ENCODE data around the gene MCC.

Gene MCC

DNA sequence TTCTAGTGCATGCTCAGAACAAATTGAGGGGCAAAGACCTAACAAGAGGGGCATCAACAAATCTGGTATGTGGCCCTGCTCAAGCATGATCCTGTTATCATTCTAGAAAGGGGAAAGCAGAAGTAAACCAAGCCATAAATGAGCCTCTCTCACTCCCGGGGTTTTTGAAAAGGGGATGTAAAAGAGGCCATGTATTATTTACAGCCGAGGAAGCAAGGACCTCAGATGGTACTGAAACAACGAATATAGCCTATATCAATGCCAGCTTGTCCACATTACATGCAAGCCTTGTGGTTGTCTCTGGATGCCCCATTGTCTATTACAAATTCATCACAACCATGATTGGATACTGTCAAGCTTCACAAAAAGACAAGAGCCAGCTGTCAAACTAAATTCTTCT lies 300.3 kb downstream of the MCC start:
- Histone ChIP-seq H3K27me3 (ENCODE audit: low read length) (no peaks in the 10 kb centered on the region), H3K4me3 (ENCODE audit: insufficient read depth, low read length, poor library complexity, severe bottlenecking) (no peak overlapping the region), H3K9me2 (replicated peaks; ENCODE audit: insufficient read depth, low read length) (no peaks in the 10 kb centered on the region), H4K20me1 (ENCODE audit: low read depth, low read length) (no peaks in the 10 kb centered on the region), H3K9me3 (ENCODE audit: insufficient read depth, low read length) (no peaks in the 10 kb centered on the region), H3F3A (ENCODE audit: insufficient read depth) (no peaks in the 10 kb centered on the region), H2AFZ (ENCODE audit: low read depth, low read length, severe bottlenecking) (no peak overlapping the region), H3K4me2 (ENCODE audit: low read depth, low read length, poor library complexity, severe bottlenecking) (no peak overlapping the region), H3K27ac (ENCODE audit: low read depth, low read length) (no peak overlapping the region), H3K9ac (ENCODE audit: low read length) (no peak overlapping the region), H3K36me3 (ENCODE audit: low read length) (no peaks in the 10 kb centered on the region), H3K79me2 (ENCODE audit: insufficient read depth, low read length) (no peaks in the 10 kb centered on the region)
- TF ChIP-seq EZH2phosphoT487 (conservative IDR thresholded peaks at IDR 0.05; ENCODE audit: low read length) = no peak
- TF ChIP-seq, protein P1, sequence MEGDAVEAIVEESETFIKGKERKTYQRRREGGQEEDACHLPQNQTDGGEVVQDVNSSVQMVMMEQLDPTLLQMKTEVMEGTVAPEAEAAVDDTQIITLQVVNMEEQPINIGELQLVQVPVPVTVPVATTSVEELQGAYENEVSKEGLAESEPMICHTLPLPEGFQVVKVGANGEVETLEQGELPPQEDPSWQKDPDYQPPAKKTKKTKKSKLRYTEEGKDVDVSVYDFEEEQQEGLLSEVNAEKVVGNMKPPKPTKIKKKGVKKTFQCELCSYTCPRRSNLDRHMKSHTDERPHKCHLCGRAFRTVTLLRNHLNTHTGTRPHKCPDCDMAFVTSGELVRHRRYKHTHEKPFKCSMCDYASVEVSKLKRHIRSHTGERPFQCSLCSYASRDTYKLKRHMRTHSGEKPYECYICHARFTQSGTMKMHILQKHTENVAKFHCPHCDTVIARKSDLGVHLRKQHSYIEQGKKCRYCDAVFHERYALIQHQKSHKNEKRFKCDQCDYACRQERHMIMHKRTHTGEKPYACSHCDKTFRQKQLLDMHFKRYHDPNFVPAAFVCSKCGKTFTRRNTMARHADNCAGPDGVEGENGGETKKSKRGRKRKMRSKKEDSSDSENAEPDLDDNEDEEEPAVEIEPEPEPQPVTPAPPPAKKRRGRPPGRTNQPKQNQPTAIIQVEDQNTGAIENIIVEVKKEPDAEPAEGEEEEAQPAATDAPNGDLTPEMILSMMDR (IDR thresholded peaks at IDR 0.05; ENCODE audit: insufficient read depth, low read length, poor library complexity, severe bottlenecking) = no peak

- no peaks in the 10 kb centered on the region for H4K20me1 ChIP-seq (ENCODE audit: low read depth, low read length)
- no peaks in the 10 kb centered on the region for H3K79me2 ChIP-seq (ENCODE audit: insufficient read depth, low read length)
- H3F3A ChIP-seq (ENCODE audit: insufficient read depth) = no peaks in the 10 kb centered on the region
- H3K4me3 ChIP-seq (ENCODE audit: insufficient read depth, low read length, poor library complexity, severe bottlenecking) = no peak overlapping the region
- no peaks in the 10 kb centered on the region for H3K36me3 ChIP-seq (ENCODE audit: low read length)
- H3K9me3 ChIP-seq (ENCODE audit: insufficient read depth, low read length) = no peaks in the 10 kb centered on the region
- TF ChIP-seq EZH2phosphoT487 (conservative IDR thresholded peaks at IDR 0.05; ENCODE audit: low read length) = no peak
- TF ChIP-seq, protein P1 (IDR thresholded peaks at IDR 0.05; ENCODE audit: insufficient read depth, low read length, poor library complexity, severe bottlenecking) = no peak
- H3K27ac ChIP-seq (ENCODE audit: low read depth, low read length) = no peak overlapping the region
- no peaks in the 10 kb centered on the region for H3K9me2 ChIP-seq (replicated peaks; ENCODE audit: insufficient read depth, low read length)
- H3K9ac ChIP-seq (ENCODE audit: low read length) = no peak overlapping the region
- H2AFZ ChIP-seq (ENCODE audit: low read depth, low read length, severe bottlenecking) = no peak overlapping the region
- H3K4me2 ChIP-seq (ENCODE audit: low read depth, low read length, poor library complexity, severe bottlenecking) = no peak overlapping the region
- H3K27me3 ChIP-seq (ENCODE audit: low read length) = no peaks in the 10 kb centered on the region
Observed at GRCh38 chr5:113186061-113186460, 302.2 kb downstream of the MCC start.

DNA sequence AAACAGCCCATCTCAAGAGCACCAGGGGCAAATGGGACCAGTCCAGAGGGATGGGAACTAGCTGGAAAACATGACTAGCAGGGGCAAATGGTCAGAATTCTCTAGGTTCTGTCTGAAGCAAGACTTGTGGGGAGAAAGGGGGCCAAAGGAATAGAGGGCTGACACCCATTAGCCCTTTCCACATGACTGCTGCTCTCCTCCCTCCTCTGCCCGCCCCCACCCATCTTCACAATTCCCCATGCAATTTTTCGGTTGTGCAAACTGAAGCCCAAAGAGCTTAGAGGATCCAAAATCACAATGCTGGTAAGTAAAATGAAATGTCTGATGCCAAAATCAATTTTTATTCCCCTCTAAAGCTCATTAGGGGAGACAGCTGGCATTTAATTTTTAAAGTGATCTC lies 304.6 kb downstream of the MCC start:
- no peaks in the 10 kb centered on the region for H3K9me3 ChIP-seq (ENCODE audit: insufficient read depth, low read length)
- H3K36me3 ChIP-seq (ENCODE audit: low read length) = no peaks in the 10 kb centered on the region
- H3K9ac ChIP-seq (ENCODE audit: low read length) = no peak overlapping the region
- TF ChIP-seq, protein P1 (IDR thresholded peaks at IDR 0.05; ENCODE audit: insufficient read depth, low read length, poor library complexity, severe bottlenecking) = no peak
- no peak for TF ChIP-seq EZH2phosphoT487 (conservative IDR thresholded peaks at IDR 0.05; ENCODE audit: low read length)
- H4K20me1 ChIP-seq (ENCODE audit: low read depth, low read length) = no peaks in the 10 kb centered on the region
- H3K4me2 ChIP-seq (ENCODE audit: low read depth, low read length, poor library complexity, severe bottlenecking) = no peak overlapping the region
- no peak overlapping the region for H3K4me3 ChIP-seq (ENCODE audit: insufficient read depth, low read length, poor library complexity, severe bottlenecking)
- H3K27ac ChIP-seq (ENCODE audit: low read depth, low read length) = no peak overlapping the region
- no peak overlapping the region for H2AFZ ChIP-seq (ENCODE audit: low read depth, low read length, severe bottlenecking)
- no peaks in the 10 kb centered on the region for H3K9me2 ChIP-seq (replicated peaks; ENCODE audit: insufficient read depth, low read length)
- H3K27me3 ChIP-seq (ENCODE audit: low read length) = no peaks in the 10 kb centered on the region
- no peaks in the 10 kb centered on the region for H3K79me2 ChIP-seq (ENCODE audit: insufficient read depth, low read length)
- H3F3A ChIP-seq (ENCODE audit: insufficient read depth) = no peaks in the 10 kb centered on the region
